Liver (tissue), 9 donors: ENCODE results near the gene TMEM238L. TPM values are rescaled to one million over a fixed set of nuclear protein-coding genes. Genes with fewer than 3 reads are reported as not detected.

Experiments
- DNase-seq: peaks from one replicate; pipeline ENCODE4 v3.0.0-alpha.2; 2017; ENCODE audit warnings: low spot score
- H3K27ac ChIP-seq, 2 donors: one replicate each; pipeline ENCODE4 v1.7.0; 2013; ENCODE audit warnings: inconsistent platforms in 2 of 2, low read length in 2 of 2, control low read depth in 1 of 2, low read depth in 1 of 2, mild to moderate bottlenecking in 1 of 2
- H3K27me3 ChIP-seq, 4 donors: one replicate each; pipeline versions ENCODE4 v1.6.1 to v1.7.0; 2013; ENCODE audit warnings: low read length in 3 of 4, inconsistent platforms in 1 of 4, mild to moderate bottlenecking in 1 of 4, moderate library complexity in 1 of 4; ENCODE audit not compliant: control insufficient read depth in 4 of 4, insufficient read depth in 4 of 4
- H3K36me3 ChIP-seq, 4 donors: one replicate each; pipeline versions ENCODE4 v1.6.1 to v1.7.0; 2013; ENCODE audit warnings: low read length in 3 of 4, mild to moderate bottlenecking in 3 of 4, low read depth in 1 of 4, moderate library complexity in 1 of 4; ENCODE audit not compliant: control insufficient read depth in 4 of 4, insufficient read depth in 3 of 4
- H3K4me1 ChIP-seq, 4 donors: one replicate each; pipeline versions ENCODE4 v1.6.1 to v1.7.0; 2013; ENCODE audit warnings: low read length in 3 of 4, mild to moderate bottlenecking in 3 of 4, moderate library complexity in 1 of 4; ENCODE audit not compliant: control insufficient read depth in 4 of 4, insufficient read depth in 4 of 4
- H3K4me3 ChIP-seq, 3 donors: one replicate each; pipeline versions ENCODE4 v1.6.1 to v1.7.0; 2013; ENCODE audit warnings: low read length in 3 of 3, control low read depth in 1 of 3, low read depth in 1 of 3, mild to moderate bottlenecking in 1 of 3
- H3K9ac ChIP-seq, 2 donors: one replicate each; pipeline ENCODE4 v1.7.0; 2013; ENCODE audit warnings: low read length in 2 of 2, mild to moderate bottlenecking in 2 of 2, moderate library complexity in 2 of 2, control low read depth in 1 of 2, low read depth in 1 of 2
- H3K9me3 ChIP-seq, 4 donors: one replicate each; pipeline versions ENCODE4 v1.6.1 to v1.7.0; 2013; ENCODE audit warnings: low read length in 3 of 4; ENCODE audit not compliant: control insufficient read depth in 4 of 4
- EGR1 ChIP-seq, 2 donors: IDR thresholded peaks; 2 replicates each; pipeline ENCODE4 v1.6.1; 2016 to 2018; ENCODE audit warnings: antibody characterized with exemption in 2 of 2, low read depth in 2 of 2
- FOXA1 ChIP-seq: IDR thresholded peaks from 2 replicates; pipeline ENCODE4 v1.6.1; 2016; ENCODE audit warnings: antibody characterized with exemption
- GABPA ChIP-seq, 2 donors: IDR thresholded peaks in 1 of 2; conservative IDR thresholded peaks in 1 of 2; 2 replicates each; pipeline ENCODE4 v1.6.1; 2016; ENCODE audit warnings: antibody characterized with exemption in 2 of 2, mild to moderate bottlenecking in 1 of 2, moderate library complexity in 1 of 2
- HNF4A ChIP-seq, 2 donors: conservative IDR thresholded peaks; 2 replicates each; pipeline ENCODE4 v1.6.1; 2016; ENCODE audit warnings: antibody characterized with exemption in 2 of 2, mild to moderate bottlenecking in 2 of 2
- HNF4G ChIP-seq: IDR thresholded peaks from 2 replicates; pipeline ENCODE4 v1.6.1; 2016; ENCODE audit warnings: antibody characterized with exemption
- JUND ChIP-seq, 2 donors: IDR thresholded peaks; 2 replicates each; pipeline ENCODE4 v1.6.1; 2016; ENCODE audit warnings: antibody characterized with exemption in 2 of 2
- NR2F2 ChIP-seq: IDR thresholded peaks from 2 replicates; pipeline ENCODE4 v1.6.1; 2016; ENCODE audit warnings: antibody characterized with exemption
- RAD21 ChIP-seq, 2 donors: IDR thresholded peaks; 2 replicates each; pipeline ENCODE4 v1.6.1; 2016; ENCODE audit warnings: antibody characterized with exemption in 2 of 2, mild to moderate bottlenecking in 2 of 2
- RXRA ChIP-seq, 2 donors: IDR thresholded peaks; 2 replicates each; pipeline ENCODE4 v1.6.1; 2017 to 2018; ENCODE audit warnings: antibody characterized with exemption in 2 of 2, mild to moderate bottlenecking in 1 of 2
- SP1 ChIP-seq: IDR thresholded peaks from 2 replicates; pipeline ENCODE4 v1.6.1; 2018; ENCODE audit warnings: antibody characterized with exemption, mild to moderate bottlenecking
- TAF1 ChIP-seq: conservative IDR thresholded peaks from 2 replicates; pipeline ENCODE4 v1.6.1; 2016; ENCODE audit warnings: antibody characterized with exemption, mild to moderate bottlenecking
- YY1 ChIP-seq: IDR thresholded peaks from 2 replicates; pipeline ENCODE4 v1.6.1; 2016; ENCODE audit warnings: antibody characterized with exemption, mild to moderate bottlenecking
- WGBS: extraction: QIAGEN DNeasy Blood & Tissue Kit; methylation state at CpG from one replicate; pipeline ENCODE4 v1.1.7; 2013; 5-methylcytosine and 5-hydroxymethylcytosine counted together
- polyA plus RNA-seq, 2 donors: library from polyadenylated mRNA; stranded (reverse) in 1 of 2; unstranded in 1 of 2; fragments of 200-250 nt in 1 of 2; fragments of >200 nt in 1 of 2; fragmentation: Nextera tagmentation in 1 of 2; extraction: Ambion mirVana in 1 of 2; gene quantifications; one replicate each; pipeline versions ENCODE4 v1.2.1 to v1.2.3, GENCODE V29; 2013 to 2015
- total RNA-seq, 2 donors: library from RNA; depleted of rRNA; stranded (reverse); fragments of >200 nt; gene quantifications; one replicate each; pipeline ENCODE4 v1.2.3, GENCODE V29; 2014
- TF ChIP-seq, protein P1 (sequence below): fragments of 150-350 bp; IDR thresholded peaks from 2 replicates; pipeline ENCODE4 v1.5.1; 2017; ENCODE audit warnings: improper control_type of control experiment, low read depth, low read length; ENCODE audit not compliant: missing input control
- TF ChIP-seq, protein P2 (sequence below): IDR thresholded peaks from 2 replicates; pipeline ENCODE4 v1.6.1; 2016; ENCODE audit warnings: antibody characterized with exemption
- TF ChIP-seq, protein P3 (sequence below): IDR thresholded peaks from 2 replicates; pipeline ENCODE4 v1.6.1; 2016; ENCODE audit warnings: antibody characterized with exemption
- TF ChIP-seq, protein P4 (sequence below): IDR thresholded peaks from 2 replicates; pipeline ENCODE4 v1.6.1; 2016; ENCODE audit warnings: antibody characterized with exemption
- donor health status: healthy.
- donor health status: healthy.
- donor health status: healthy.
- donor health status: healthy.
- donor health status: healthy.

TMEM238L gene
- total and polyA plus RNA-seq, 4 donors, result 0.85 to 4.2 (median 1.2) TPM; not detected in 1

DNA sequence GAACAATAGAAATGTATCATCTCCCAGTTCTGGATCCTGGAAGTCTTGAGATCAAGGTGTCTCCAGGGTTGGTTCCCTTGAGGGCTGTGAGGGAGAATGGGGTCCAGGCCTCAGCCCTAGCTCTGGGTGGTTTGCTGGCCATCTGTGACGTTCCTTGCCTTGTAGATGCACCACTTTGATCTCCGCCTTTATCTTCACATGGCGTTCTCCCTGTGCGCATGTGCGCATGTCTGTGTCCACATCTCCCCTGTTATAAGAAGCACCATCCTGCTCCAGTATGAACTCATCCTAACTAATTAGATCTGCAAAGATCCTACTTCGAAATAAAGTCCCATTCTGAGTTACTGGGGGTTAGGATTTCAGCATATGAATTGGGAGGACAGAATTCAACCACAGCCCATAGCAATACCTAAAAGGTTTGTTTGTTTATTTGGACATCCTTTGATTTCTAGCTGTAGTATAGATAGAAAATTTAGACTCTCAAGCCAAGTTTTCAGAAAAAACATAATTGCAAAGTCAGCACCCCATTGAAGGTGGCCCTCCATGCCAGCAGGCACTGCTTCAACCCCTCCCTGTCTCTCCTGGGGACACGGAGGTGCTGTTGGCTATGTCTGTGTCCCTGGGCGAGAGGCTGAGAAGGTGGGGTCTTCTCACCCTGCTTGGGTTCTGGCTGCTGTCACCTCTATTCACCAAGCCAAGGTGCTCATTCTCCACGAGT lies 2.8 kb upstream of the TMEM238L start:
- TF ChIP-seq SP1, result no peak
- 82% methylated on average over 9 of the region's 9 CpGs for WGBS

DNA sequence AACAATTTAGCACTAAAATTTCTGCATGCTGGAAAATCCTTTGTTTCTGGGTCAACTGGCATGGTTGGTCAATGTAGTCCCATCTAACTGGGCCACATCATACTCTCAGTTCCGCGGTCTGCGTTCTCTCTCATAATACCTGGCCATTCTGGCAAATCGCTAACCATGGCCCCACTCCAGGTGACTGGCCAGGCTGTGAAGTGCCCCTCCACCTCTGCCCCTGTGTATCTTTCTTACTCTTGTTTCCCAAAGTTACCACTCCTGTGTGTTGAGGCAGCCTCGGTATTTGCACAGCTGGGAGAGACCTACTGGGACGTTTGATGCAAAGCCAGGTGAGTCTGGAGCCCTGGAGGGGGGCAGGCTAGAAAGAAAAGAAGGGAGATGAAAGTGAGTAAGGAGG lies 2.0 kb upstream of the TMEM238L start:
- Histone ChIP-seq H3K36me3 (peaks cover 0 to 2% (median 0%) of the 10 kb centered on the region in 4 donors), H3K27me3 (no peaks in the 10 kb centered on the region), H3K4me1 (peaks cover 1 to 14% (median 4%) of the 10 kb centered on the region in 4 donors), H3K9me3 (no peaks in the 10 kb centered on the region), H3K4me3 (no peak overlapping the region), H3K9ac (no peak overlapping the region), H3K27ac (no peak overlapping the region)
- DNase-seq, result no peak
- TF ChIP-seq RAD21 (IDR thresholded peaks at IDR 0.05) (no peak), TAF1 (no peak), FOXA1 (no peak), YY1 (no peak), SP1 (no peak), EGR1 (IDR thresholded peaks at IDR 0.05; ENCODE audit: low read depth in 2 of 2) (no peak), NR2F2 (no peak), HNF4G (no peak)
- TF ChIP-seq, protein P1, sequence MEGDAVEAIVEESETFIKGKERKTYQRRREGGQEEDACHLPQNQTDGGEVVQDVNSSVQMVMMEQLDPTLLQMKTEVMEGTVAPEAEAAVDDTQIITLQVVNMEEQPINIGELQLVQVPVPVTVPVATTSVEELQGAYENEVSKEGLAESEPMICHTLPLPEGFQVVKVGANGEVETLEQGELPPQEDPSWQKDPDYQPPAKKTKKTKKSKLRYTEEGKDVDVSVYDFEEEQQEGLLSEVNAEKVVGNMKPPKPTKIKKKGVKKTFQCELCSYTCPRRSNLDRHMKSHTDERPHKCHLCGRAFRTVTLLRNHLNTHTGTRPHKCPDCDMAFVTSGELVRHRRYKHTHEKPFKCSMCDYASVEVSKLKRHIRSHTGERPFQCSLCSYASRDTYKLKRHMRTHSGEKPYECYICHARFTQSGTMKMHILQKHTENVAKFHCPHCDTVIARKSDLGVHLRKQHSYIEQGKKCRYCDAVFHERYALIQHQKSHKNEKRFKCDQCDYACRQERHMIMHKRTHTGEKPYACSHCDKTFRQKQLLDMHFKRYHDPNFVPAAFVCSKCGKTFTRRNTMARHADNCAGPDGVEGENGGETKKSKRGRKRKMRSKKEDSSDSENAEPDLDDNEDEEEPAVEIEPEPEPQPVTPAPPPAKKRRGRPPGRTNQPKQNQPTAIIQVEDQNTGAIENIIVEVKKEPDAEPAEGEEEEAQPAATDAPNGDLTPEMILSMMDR, result no peak
- TF ChIP-seq, protein P2, sequence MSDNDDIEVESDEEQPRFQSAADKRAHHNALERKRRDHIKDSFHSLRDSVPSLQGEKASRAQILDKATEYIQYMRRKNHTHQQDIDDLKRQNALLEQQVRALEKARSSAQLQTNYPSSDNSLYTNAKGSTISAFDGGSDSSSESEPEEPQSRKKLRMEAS, result no peak
- TF ChIP-seq, protein P3, sequence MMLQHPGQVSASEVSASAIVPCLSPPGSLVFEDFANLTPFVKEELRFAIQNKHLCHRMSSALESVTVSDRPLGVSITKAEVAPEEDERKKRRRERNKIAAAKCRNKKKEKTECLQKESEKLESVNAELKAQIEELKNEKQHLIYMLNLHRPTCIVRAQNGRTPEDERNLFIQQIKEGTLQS, result no peak
- TF ChIP-seq, protein P4, sequence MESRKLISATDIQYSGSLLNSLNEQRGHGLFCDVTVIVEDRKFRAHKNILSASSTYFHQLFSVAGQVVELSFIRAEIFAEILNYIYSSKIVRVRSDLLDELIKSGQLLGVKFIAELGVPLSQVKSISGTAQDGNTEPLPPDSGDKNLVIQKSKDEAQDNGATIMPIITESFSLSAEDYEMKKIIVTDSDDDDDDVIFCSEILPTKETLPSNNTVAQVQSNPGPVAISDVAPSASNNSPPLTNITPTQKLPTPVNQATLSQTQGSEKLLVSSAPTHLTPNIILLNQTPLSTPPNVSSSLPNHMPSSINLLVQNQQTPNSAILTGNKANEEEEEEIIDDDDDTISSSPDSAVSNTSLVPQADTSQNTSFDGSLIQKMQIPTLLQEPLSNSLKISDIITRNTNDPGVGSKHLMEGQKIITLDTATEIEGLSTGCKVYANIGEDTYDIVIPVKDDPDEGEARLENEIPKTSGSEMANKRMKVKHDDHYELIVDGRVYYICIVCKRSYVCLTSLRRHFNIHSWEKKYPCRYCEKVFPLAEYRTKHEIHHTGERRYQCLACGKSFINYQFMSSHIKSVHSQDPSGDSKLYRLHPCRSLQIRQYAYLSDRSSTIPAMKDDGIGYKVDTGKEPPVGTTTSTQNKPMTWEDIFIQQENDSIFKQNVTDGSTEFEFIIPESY, result no peak
- WGBS, result 89% methylated on average over 6 of the region's 6 CpGs

More for the DNA sequence above, 2.8 kb upstream of the TMEM238L start:
- H3K9me3 ChIP-seq, result no peaks in the 10 kb centered on the region
- no peaks in the 10 kb centered on the region for H3K27me3 ChIP-seq
- H3K36me3 ChIP-seq, result peaks cover 0 to 2% (median 0%) of the 10 kb centered on the region in 4 donors
- H3K9ac ChIP-seq, result no peak overlapping the region
- no peak overlapping the region for H3K4me3 ChIP-seq
- H3K27ac ChIP-seq, result no peak overlapping the region
- no peak for DNase-seq
- H3K4me1 ChIP-seq, result peaks cover 1 to 14% (median 4%) of the 10 kb centered on the region in 4 donors

DNA sequence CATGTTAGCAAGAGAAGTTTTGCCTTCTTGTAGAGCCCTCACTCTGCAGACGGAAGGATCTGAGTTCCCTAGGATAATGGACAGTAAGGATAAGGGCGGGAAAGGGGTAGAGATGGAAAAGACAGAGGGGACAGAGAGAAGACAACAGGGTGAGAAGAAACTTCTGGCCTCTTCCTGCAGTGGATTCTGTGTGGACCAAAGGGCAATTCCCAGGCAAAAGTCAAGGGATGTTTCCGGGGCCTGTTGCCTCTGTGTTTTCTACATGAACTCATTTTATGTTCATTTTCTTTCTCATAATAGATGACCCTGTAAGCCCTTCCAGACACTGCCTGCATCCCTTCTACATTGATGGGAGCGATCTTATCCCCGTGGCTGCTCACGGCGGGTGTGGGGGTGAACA lies 647 bp upstream of the TMEM238L start:
- Histone ChIP-seq H3K27me3 (no peaks in the 10 kb centered on the region), H3K4me1 (peaks cover under 1 to 9% (median 3%) of the 10 kb centered on the region in 4 donors), H3K36me3 (peaks cover 0 to 2% (median 0%) of the 10 kb centered on the region in 4 donors), H3K9ac (no peak overlapping the region), H3K27ac (no peak overlapping the region), H3K9me3 (no peaks in the 10 kb centered on the region), H3K4me3 (no peak overlapping the region)
- no peak for DNase-seq
- WGBS, result 83% methylated on average over 7 of the region's 7 CpGs
- TF ChIP-seq GABPA (IDR thresholded peaks at IDR 0.05 in 1 of 2, conservative IDR thresholded peaks at IDR 0.05 in 1 of 2) (no peak), NR2F2 (no peak), TAF1 (no peak), RAD21 (IDR thresholded peaks at IDR 0.05) (no peak), JUND (IDR thresholded peaks at IDR 0.05) (no peak), EGR1 (IDR thresholded peaks at IDR 0.05; ENCODE audit: low read depth in 2 of 2) (no peak), HNF4A (conservative IDR thresholded peaks at IDR 0.05) (no peak), SP1 (no peak), RXRA (IDR thresholded peaks at IDR 0.05) (no peak), YY1 (no peak), HNF4G (no peak), FOXA1 (no peak)
- TF ChIP-seq, protein P3, result no peak
- TF ChIP-seq, protein P1, result no peak
- TF ChIP-seq, protein P2, result no peak
- TF ChIP-seq, protein P4, result no peak
